CD4-positive, alpha-beta T cell (primary cell): Measurements from ENCODE around the gene ADAM8. TPM values are rescaled to one million over a fixed set of nuclear protein-coding genes. Genes with fewer than 3 reads are reported as not detected.
A peak's percentile ranks its signal among the peaks of the same experiment; 100 is the strongest.

ENCODE experiments used
- ATAC-seq: fragments of 200-7000 bp; cut with Tn5 transposase; one replicate; pipeline ENCODE4 v1.10.0; 2022; ENCODE audit warnings: mild to moderate bottlenecking; ENCODE audit not compliant: poor library complexity
- CTCF ChIA-PET: fragments of 350-600 bp; sonication (Branson Sonifier 250); formaldehyde crosslinking; loops from one replicate; lab custom pipeline; 2021; ENCODE audit warnings: antibody characterized with exemption, inconsistent platforms; lab: Charles Lee
- POLR2A ChIA-PET: fragments of 350-600 bp; sonication (Branson Sonifier 250); formaldehyde crosslinking; loops from one replicate; lab custom pipeline; 2021; ENCODE audit warnings: antibody characterized with exemption, inconsistent platforms; lab: Charles Lee
- DNase-seq, 14 experiments: peaks; one replicate each; pipeline ENCODE4 v3.0.0-alpha.2; 2013 to 2020; ENCODE audit warnings: mixed read lengths in 2 of 14
- H3K27ac ChIP-seq, 2 donors: one replicate each; pipeline versions ENCODE4 v1.5.1 to v1.7.0; 2013; ENCODE audit warnings: low read length in 2 of 2, low read depth in 1 of 2, mild to moderate bottlenecking in 1 of 2
- H3K27me3 ChIP-seq, 2 experiments: 1 replicate in 1 of 2; 2 replicates in 1 of 2; pipeline versions ENCODE4 v1.6.1 to v1.7.0; 2013; ENCODE audit warnings: low read length in 2 of 2, control low read depth in 1 of 2, mild to moderate bottlenecking in 1 of 2, moderate library complexity in 1 of 2; ENCODE audit not compliant: insufficient read depth in 2 of 2, control insufficient read depth in 1 of 2
- H3K36me3 ChIP-seq: one replicate; pipeline ENCODE4 v1.6.1; 2013; ENCODE audit warnings: low read length, control low read depth; ENCODE audit not compliant: insufficient read depth
- H3K4me1 ChIP-seq: one replicate; pipeline ENCODE4 v1.6.1; 2013; ENCODE audit warnings: low read length, control low read depth; ENCODE audit not compliant: insufficient read depth
- H3K4me3 ChIP-seq: one replicate; pipeline ENCODE4 v1.5.1; 2013; ENCODE audit warnings: mild to moderate bottlenecking, low read length, moderate library complexity
- H3K9me3 ChIP-seq, 2 experiments: 1 replicate in 1 of 2; 2 replicates in 1 of 2; pipeline versions ENCODE4 v1.6.1 to v1.7.0; 2013; ENCODE audit warnings: low read length in 2 of 2, mild to moderate bottlenecking in 2 of 2, control low read depth in 1 of 2, moderate library complexity in 1 of 2; ENCODE audit not compliant: control insufficient read depth in 1 of 2, insufficient read depth in 1 of 2
- H3K27ac Mint-ChIP-seq: one replicate; pipeline ENCODE4 v1.8.0; 2020; ENCODE audit warnings: mixed read lengths
- H3K27me3 Mint-ChIP-seq: one replicate; pipeline ENCODE4 v1.8.0; 2021; ENCODE audit warnings: mixed read lengths
- H3K36me3 Mint-ChIP-seq: one replicate; pipeline ENCODE4 v1.8.0; 2021; ENCODE audit warnings: low read depth, mixed read lengths
- H3K4me1 Mint-ChIP-seq: one replicate; pipeline ENCODE4 v1.8.0; 2021; ENCODE audit warnings: low read depth, mixed read lengths
- H3K4me3 Mint-ChIP-seq: one replicate; pipeline ENCODE4 v1.8.0; 2020; ENCODE audit warnings: mild to moderate bottlenecking, mixed read lengths
- H3K9me3 Mint-ChIP-seq: one replicate; pipeline ENCODE4 v1.8.0; 2020; ENCODE audit warnings: mixed read lengths
- CTCF ChIP-seq: fragments of 200-600 bp; IDR thresholded peaks from one replicate; pipeline ENCODE4 v1.8.0; 2022; ENCODE audit warnings: antibody characterized with exemption, mild to moderate bottlenecking
- intact Hi-C, 2 experiments: fragments of 100-400 bp; cut with DNase I in 1 of 2; cut with micrococcal nuclease in 1 of 2; formaldehyde crosslinking; loops; one replicate each; pipeline versions ENCODE4 v1.15.1 to v1.9.0; 2023 to 2025; cut with DNase I, micrococcal nuclease
- total RNA-seq, 174 experiments: library from RNA in 2 of 174; stranded (reverse) in 2 of 174; gene quantifications; one replicate each; pipeline ENCODE4 v1.2.3 and lab custom pipeline; 2021 to 2026

ADAM8 gene
- total RNA-seq, 2 experiments from 2014 or later: 95.6 to 95.9 TPM

- peak overlapping the region; percentile 82 for H3K4me3 Mint-ChIP-seq
- Histone ChIP-seq H3K36me3 (peaks cover 7% of the 10 kb centered on the region), H3K27ac (peak overlapping the region; percentile 63 to 71), H3K4me1 (peaks cover 93% of the 10 kb centered on the region), H3K27me3 (no peaks in the 10 kb centered on the region), H3K9me3 (no peaks in the 10 kb centered on the region), H3K4me3 (peak overlapping the region; percentile 55)
- peaks cover 80% of the 10 kb centered on the region for H3K4me1 Mint-ChIP-seq
- H3K27me3 Mint-ChIP-seq: peaks cover 5% of the 10 kb centered on the region
- H3K36me3 Mint-ChIP-seq: peaks cover 20% of the 10 kb centered on the region
- POLR2A ChIA-PET: interaction anchor here (1.3 to 3.0 kb wide), 5 partner anchors 14 to 74 kb away, joined by 3 to 22 read pairs (median 6); partner anchors contain the start of genes ADAM8 and CALY
- peak overlapping the region; percentile 99 for H3K27ac Mint-ChIP-seq
- CTCF ChIA-PET: interaction anchor here (1.7 kb wide), 1 partner anchor 13 kb away, joined by 7 read pairs; no protein-coding TSS in a partner anchor
- no peaks in the 10 kb centered on the region for H3K9me3 Mint-ChIP-seq
- peak; percentile 27 for ATAC-seq
- no peak for TF ChIP-seq CTCF
- peak; percentile 75 to 91 (median 85) for DNase-seq
- intact Hi-C loops: loop anchor here (1.0 to 10.0 kb wide), 6 partner anchors 46 to 957 kb away; partner anchors contain the start of genes ECHS1 (in 1 of the 2), INPP5A (in 1 of the 2), MTG1 (in 1 of the 2) and STK32C (in 1 of the 2)
Observed at GRCh38 chr10:133261726-133262325, 14.8 kb downstream of the ADAM8 start.

- DNase-seq: peak; percentile 31 to 88 (median 55)
- peaks cover 81% of the 10 kb centered on the region for H3K4me1 Mint-ChIP-seq
- H3K27ac Mint-ChIP-seq: peak overlapping the region; percentile 99
- H3K27me3 Mint-ChIP-seq: peaks cover 5% of the 10 kb centered on the region
- no peaks in the 10 kb centered on the region for H3K9me3 ChIP-seq
- ATAC-seq: peak; percentile 48
- H3K4me1 ChIP-seq: peaks cover 89% of the 10 kb centered on the region
- CTCF ChIA-PET: interaction anchor here (1.7 kb wide), 1 partner anchor 14 kb away, joined by 7 read pairs; no protein-coding TSS in a partner anchor
- intact Hi-C loops: loop anchor here (1.0 to 10.0 kb wide), 7 partner anchors 15 to 956 kb away; partner anchors contain the start of genes ADAM8 (in 1 of the 2), ECHS1 (in 1 of the 2), INPP5A (in 1 of the 2) and MTG1 (in 1 of the 2)
- H3K27ac ChIP-seq: peak overlapping the region; percentile 63 to 71
- H3K9me3 Mint-ChIP-seq: no peaks in the 10 kb centered on the region
- no peaks in the 10 kb centered on the region for H3K27me3 ChIP-seq
- H3K36me3 Mint-ChIP-seq: peaks cover 19% of the 10 kb centered on the region
- H3K4me3 Mint-ChIP-seq: peak overlapping the region; percentile 86
- H3K36me3 ChIP-seq: peaks cover 7% of the 10 kb centered on the region
- POLR2A ChIA-PET: interaction anchor here (1.6 to 1.8 kb wide), 2 partner anchors 14 to 47 kb away, joined by 6 read pairs; no protein-coding TSS in a partner anchor
- peak overlapping the region; percentile 55 for H3K4me3 ChIP-seq
- no peak for TF ChIP-seq CTCF
Observed at GRCh38 chr10:133260895-133261725, 15.6 kb downstream of the ADAM8 start.

- peaks cover 75% of the 10 kb centered on the region for H3K4me1 ChIP-seq
- no peaks in the 10 kb centered on the region for H3K9me3 ChIP-seq
- Mint-ChIP-seq H3K4me1 (peaks cover 68% of the 10 kb centered on the region), H3K9me3 (no peaks in the 10 kb centered on the region), H3K27me3 (peaks cover 5% of the 10 kb centered on the region), H3K27ac (peak overlapping the region; percentile 99), H3K4me3 (peak overlapping the region; percentile 86), H3K36me3 (peaks cover 12% of the 10 kb centered on the region)
- ChIA-PET CTCF (interaction anchor here (1.4 to 2.8 kb wide), 3 partner anchors 16 to 70 kb away, joined by 4 to 20 read pairs (median 6); no protein-coding TSS in a partner anchor), POLR2A (interaction anchor here (0.8 to 2.7 kb wide), 3 partner anchors 9 to 19 kb away, joined by 3 to 20 read pairs (median 11); no protein-coding TSS in a partner anchor)
- intact Hi-C loops: loop anchor here in 1 of 2 experiments (1.0 to 5.0 kb wide), 2 partner anchors 16 to 48 kb away; partner anchors contain the start of genes TUBGCP2 and ZNF511
- no peak overlapping the region for H3K4me3 ChIP-seq
- ATAC-seq (no peak), DNase-seq (no peak)
- no peaks in the 10 kb centered on the region for H3K27me3 ChIP-seq
- H3K36me3 ChIP-seq: peaks cover 7% of the 10 kb centered on the region
- H3K27ac ChIP-seq: peak overlapping the region; percentile 48 to 87
- no peak for TF ChIP-seq CTCF
Observed at GRCh38 chr10:133259602-133259989, 17.1 kb downstream of the ADAM8 start.
